Frontal cortex (tissue), 4 donors: ENCODE measurements around the gene PNPLA6. TPM values are rescaled to one million over a fixed set of nuclear protein-coding genes. Genes with fewer than 3 reads are reported as not detected.

Experiments
- DNase-seq, 2 donors: peaks; one replicate each; pipeline ENCODE4 v3.0.0; 2012; ENCODE audit warnings: low spot score in 2 of 2
- FAIRE-seq: peaks from 2 replicates; lab custom pipeline; 2012; peaks lifted over from hg19 to GRCh38; lab: Jason Lieb, UNC
- total RNA-seq: library from RNA; depleted of rRNA; stranded (reverse); fragments of >200 nt; gene quantifications from one replicate; pipeline ENCODE4 v1.2.3, GENCODE V29; 2014
- donor health status: control.
- donor health status: control.
- donor health status: control.

The PNPLA6 gene
- total RNA-seq, 1 donor from 2014 or later, result 45.2 TPM

GRCh38 chr19:7513809-7514642 is 21.5 kb upstream of the PNPLA6 start:
- no peak for FAIRE-seq
- no peak for DNase-seq

GRCh38 chr19:7515110-7515644 is 20.3 kb upstream of the PNPLA6 start:
- peak in 1 of 2 donors; percentile 56 for DNase-seq
- FAIRE-seq, result no peak

DNA sequence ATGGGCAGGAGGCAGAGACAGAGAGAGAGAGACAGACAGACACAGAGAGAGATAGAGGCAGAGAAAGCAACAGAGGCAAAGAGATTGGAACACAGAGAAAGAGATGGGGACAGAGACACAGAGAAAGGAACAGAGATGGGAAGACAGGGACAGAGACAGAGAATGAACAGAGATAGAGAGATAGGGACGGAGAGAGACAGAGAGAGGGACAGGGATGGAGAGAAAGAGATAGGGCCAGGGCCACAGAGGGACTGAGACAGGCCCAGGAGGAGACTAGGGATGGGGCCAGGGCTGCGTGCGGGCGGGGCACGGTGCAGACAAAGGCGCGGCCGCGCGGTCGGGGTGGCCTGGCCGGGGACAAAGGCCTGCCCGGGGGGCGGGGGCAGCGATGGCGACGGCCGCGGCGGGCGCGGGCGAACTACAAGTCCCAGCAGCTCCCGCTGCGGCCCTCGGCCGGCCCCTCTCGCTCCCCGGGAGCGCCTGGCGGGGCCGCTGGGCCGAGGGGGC is 19.8 kb upstream of the PNPLA6 start, which contains the start of gene ZNF358:
Gene ZNF358 (plus strand): TSS at position 459 of the 507 bp plus-strand sequence. CDS start 3,140 bp downstream, outside the sequence.
- no peak for FAIRE-seq
- peak; percentile 95 to 98 for DNase-seq

DNA sequence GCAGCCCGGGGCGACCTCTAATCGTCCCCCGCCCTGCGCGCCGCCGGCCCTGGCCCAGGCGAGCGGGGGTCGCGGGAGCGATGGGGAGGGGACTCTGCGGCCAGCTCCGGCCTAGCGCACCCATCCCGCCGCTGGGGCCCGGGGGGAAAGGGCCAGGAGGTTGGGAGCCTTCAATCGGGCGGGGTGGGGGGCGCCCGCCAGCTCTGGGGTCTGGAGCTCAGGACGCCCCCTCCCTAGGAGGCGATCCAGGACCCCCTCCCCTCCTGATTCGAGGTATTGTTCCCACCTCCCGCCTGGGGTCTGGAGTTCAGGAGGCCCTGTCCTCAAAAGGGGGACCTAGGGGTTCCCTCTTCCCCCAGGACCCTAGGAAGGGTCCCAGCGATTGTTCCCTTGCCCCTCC is 19.2 kb upstream of the PNPLA6 start:
- peak in 1 of 2 donors; percentile 50 for DNase-seq

GRCh38 chr19:7516878-7517277 is 18.6 kb upstream of the PNPLA6 start:
- FAIRE-seq, result no peak
- peak in 1 of 2 donors; percentile 44 for DNase-seq

More for the DNA sequence above, 19.2 kb upstream of the PNPLA6 start:
- no peak for FAIRE-seq

- DNase-seq, result no peak
- FAIRE-seq, result no peak
Measured at GRCh38 chr19:7519361-7520130, 16.0 kb upstream of the PNPLA6 start.

DNA sequence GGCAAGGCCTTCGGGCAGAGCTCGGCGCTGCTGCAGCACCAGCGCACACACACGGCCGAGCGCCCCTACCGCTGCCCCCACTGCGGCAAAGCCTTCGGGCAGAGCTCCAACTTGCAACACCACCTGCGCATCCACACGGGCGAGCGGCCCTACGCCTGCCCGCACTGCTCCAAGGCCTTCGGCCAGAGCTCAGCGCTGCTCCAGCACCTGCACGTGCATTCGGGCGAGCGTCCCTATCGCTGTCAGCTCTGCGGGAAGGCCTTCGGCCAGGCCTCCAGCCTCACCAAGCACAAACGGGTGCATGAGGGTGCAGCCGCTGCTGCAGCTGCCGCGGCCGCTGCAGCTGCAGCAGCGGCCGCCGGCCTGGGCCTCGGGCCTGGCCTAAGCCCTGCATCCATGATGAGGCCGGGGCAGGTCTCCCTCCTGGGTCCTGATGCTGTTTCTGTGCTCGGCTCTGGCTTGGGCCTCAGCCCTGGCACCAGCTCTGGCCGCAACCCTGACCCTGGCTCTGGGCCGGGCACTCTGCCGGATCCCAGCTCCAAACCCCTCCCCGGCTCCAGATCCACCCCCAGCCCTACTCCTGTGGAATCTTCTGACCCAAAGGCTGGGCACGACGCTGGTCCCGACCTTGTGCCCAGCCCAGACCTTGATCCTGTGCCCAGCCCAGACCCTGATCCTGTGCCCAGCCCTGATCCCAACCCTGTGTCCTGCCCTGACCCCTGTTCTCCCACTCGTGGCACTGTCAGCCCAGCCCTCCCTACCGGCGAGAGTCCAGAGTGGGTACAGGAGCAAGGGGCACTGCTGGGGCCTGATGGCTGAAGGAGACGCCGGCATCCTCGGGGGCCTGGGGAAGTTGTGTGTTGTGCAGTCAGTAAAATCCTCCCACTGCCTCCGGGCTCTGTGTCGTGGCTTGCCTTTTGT is 15.1 kb upstream of the PNPLA6 start:
- peak in 1 of 2 donors; percentile 68 for DNase-seq

GRCh38 chr19:7521551-7522071 is 13.9 kb upstream of the PNPLA6 start:
- DNase-seq (no peak), FAIRE-seq (no peak)

More for the DNA sequence above, 15.1 kb upstream of the PNPLA6 start:
- no peak for FAIRE-seq

DNA sequence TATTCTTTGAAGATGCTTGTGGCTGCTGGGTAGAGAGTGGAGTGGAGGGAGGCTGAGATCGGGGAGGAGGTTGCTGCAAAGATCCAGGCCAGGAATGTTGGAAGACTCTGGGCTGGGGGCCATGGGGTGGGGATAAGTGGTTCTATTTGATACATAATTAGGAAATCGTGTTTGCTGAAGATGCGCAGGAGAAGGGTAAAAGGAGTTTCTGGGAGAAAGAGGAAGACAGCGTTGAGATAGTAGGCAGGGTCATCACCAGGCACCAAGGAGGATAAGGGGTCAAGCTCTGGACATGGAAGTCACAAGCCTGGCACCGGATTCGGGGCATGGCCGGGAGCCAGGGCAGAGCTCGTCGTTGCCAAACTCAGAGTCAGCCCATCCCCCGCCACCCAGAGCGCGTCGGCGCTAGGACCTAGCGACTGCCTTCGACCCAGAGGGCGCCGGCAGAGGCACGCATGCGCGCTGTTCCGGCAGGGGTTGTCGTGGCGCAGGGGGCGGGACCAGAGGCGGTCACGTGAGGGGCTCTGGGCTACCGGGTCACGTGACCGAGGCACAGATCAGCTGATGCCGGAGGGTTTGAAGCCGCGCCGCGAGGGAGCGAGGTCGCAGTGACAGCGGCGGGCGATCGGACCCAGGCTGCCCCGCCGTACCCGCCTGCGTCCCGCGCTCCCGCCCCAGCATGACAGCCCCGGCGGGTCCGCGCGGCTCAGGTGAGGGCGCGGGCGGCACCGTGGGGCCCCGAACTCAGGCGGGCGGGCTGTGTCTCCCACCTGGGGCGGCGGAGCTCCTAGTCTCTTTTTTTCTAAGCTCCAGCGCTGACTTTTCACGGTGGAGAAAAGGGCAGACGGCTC is 13.2 kb upstream of the PNPLA6 start, which contains the start of gene MCOLN1:
Gene MCOLN1 (plus strand): TSS at position 553 of the 851 bp plus-strand sequence. CDS start 127 bp downstream, at position 680.
- FAIRE-seq (peak; percentile 17), DNase-seq (peak; percentile 100)

DNA sequence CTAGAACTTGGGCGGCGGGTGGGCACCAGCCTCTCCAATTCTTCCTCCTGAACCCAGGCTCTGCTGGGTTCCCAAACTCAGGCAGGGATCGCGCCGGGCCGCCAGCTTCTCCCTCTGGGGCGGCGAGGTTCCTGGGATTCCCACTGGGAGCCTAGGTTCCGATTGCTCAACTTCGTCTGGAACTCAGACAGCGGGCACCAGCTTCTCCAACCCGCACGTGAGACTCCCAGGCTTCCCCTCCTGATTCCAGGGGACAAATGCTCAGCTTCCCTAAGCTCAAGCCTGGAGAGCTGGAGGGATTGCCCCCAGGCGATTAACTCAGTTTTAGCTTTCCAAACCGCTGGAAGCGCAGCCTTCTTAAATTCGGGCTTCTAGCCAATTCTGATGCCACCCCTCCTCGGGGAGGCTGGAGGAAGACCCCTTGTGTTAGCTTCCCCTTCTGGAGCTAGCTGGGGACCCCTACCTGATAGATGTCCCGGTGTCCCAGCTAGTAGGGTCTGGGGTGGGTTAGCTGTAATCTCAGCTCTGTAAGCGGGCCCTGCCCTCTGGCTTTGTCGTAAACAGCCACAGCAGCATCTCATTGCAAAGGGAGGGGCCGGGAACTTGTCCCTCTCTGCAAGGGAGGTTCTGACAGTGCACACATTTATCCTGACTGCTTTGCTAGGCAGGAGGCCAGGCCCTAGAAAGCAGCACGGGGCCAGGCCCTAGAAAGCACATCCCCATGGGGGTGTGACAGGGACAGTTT is 12.4 kb upstream of the PNPLA6 start:
- FAIRE-seq (no peak), DNase-seq (no peak)

- DNase-seq (no peak), FAIRE-seq (no peak)
Measured at GRCh38 chr19:7524523-7524922, 11.0 kb upstream of the PNPLA6 start.

GRCh38 chr19:7524992-7525739 is 10.4 kb upstream of the PNPLA6 start:
- FAIRE-seq (no peak), DNase-seq (no peak)

DNA sequence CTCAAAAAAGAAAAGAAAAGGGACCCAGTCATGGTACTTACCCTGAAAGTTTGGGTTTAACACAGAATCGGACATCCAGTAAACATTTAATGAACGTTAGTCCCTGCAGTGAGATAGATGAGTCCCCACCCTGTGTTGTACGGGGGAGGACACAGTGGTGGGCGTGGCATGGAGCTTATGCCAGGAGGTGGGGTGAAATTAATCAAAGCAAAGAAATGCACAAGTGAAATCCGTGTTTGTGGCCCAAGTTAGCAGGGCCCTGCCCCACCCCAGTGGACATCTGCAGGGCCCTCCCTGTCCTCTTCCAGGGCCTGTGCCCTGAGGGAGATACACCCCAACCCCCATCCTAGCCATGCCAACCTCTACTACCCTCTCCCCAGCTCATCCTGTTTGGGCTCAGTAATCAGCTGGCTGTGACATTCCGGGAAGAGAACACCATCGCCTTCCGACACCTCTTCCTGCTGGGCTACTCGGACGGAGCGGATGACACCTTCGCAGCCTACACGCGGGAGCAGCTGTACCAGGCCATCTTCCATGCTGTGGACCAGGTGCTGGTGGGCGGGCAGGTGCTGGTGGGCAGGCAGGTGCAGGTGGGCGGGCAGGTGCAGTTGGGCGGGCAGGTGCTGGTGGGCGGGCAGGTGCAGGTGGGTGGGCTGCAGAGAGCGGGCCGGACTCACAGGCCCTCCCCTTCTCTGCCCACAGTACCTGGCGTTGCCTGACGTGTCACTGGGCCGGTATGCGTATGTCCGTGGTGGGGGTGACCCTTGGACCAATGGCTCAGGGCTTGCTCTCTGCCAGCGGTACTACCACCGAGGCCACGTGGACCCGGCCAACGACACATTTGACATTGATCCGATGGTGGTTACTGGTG is 9.2 kb upstream of the PNPLA6 start:
- FAIRE-seq (no peak), DNase-seq (no peak)

DNA sequence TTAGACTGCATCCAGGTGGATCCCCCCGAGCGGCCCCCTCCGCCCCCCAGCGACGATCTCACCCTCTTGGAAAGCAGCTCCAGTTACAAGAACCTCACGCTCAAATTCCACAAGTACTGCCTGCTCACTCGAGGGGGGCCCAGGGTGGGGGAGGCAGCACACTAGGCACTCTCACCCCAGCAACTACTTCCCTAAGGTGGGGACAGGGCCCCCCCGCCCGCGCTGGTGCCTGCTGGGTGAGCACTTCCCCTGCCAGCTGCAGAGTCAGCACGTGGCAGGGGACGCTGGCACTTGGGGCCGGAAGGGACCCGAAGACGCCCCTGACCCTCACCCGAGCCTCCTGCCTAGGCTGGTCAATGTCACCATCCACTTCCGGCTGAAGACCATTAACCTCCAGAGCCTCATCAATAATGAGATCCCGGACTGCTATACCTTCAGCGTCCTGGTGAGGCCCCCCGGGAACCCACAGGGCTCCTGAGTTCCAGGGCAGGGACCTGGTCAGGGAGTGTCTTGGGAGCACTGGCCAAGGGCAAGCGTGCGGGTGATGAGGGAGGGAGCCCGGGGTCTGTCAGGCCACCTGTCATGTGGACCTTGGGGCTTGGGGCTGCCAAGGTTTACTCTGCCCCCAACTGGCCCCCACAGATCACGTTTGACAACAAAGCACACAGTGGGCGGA is 7.9 kb upstream of the PNPLA6 start:
- FAIRE-seq, result no peak
- no peak for DNase-seq

DNA sequence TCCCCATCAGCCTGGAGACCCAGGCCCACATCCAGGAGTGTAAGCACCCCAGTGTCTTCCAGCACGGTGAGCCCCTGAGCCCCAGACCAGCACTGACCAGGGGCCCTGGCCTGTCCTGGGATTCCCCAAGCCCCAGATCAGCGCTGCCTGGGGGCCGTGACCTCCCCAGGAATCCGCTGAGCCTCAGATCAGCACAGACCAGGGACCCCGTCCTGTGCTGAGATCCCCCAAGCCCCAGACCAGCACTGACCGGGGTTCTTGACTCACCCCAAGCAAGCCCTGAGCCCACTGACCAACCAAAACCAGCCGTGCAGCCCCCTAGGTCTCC is 7.4 kb upstream of the PNPLA6 start:
- no peak for DNase-seq
- FAIRE-seq, result no peak
